ENCODE data around the gene LRRC36. TPM values are rescaled to one million over a fixed set of nuclear protein-coding genes. Genes with fewer than 3 reads are reported as not detected.

The LRRC36 gene, protein sequence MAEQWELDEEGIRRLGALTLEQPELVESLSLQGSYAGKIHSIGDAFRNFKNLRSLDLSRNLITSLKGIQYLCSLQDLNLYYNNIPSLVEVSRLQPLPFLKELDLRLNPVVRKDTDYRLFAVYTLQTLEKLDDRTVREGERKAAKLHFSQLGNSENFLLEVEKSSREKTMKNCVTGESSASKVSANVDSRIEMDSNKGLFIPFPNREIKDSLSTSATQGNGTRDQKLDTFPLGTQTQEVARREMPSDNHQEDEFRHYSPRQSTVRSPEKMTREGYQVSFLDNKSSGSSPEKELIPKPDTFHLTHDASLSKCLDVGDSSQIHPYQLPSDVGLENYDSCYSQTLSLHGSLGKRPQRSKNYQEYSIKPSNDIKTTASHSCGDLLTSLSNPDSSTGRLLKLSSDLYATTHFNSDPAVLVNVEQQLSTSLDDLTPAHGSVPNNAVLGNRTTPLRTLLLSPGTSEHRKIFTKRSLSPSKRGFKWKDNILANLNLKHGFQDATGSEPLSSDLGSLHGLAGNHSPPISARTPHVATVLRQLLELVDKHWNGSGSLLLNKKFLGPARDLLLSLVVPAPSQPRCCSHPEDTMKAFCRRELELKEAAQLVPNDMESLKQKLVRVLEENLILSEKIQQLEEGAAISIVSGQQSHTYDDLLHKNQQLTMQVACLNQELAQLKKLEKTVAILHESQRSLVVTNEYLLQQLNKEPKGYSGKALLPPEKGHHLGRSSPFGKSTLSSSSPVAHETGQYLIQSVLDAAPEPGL
- 24.1 TPM for total RNA-seq (ENCODE audit: unreplicated experiment)
- long read RNA-seq, partial matches to known transcripts: 0 of 6 reads
- long read RNA-seq, other reads (novel, unspliced or antisense): 5 of 6 reads

- Mint-ChIP-seq H3K36me3 (ENCODE audit: low read depth, unreplicated experiment) (no peaks in the 10 kb centered on the region), H3K4me3 (ENCODE audit: unreplicated experiment) (peak within 1 kb of the TSS; percentile 90), H3K27me3 (ENCODE audit: unreplicated experiment) (peaks cover 6% of the 10 kb centered on the region), H3K4me1 (ENCODE audit: unreplicated experiment) (peaks cover 4% of the 10 kb centered on the region), H3K9me3 (ENCODE audit: unreplicated experiment) (no peaks in the 10 kb centered on the region), H3K27ac (ENCODE audit: unreplicated experiment) (peak within 1 kb of the TSS; percentile 23)
- peak; percentile 48 for TF ChIP-seq CTCF (IDR thresholded peaks at IDR 0.05; ENCODE audit: unreplicated experiment)
- peak; percentile 99 for DNase-seq (ENCODE audit: low spot score)
These were observed at the start of gene LRRC36, which contains the start of gene KCTD19 for GRCh38 chr16:67326472-67327309. Gene LRRC36, plus strand, starts transcription at chr16:67326815. Its CDS starts 48 bp downstream, at chr16:67326863. Gene KCTD19, minus strand, starts transcription at chr16:67326741. Its CDS starts 34 bp downstream, at chr16:67326707.

DNA sequence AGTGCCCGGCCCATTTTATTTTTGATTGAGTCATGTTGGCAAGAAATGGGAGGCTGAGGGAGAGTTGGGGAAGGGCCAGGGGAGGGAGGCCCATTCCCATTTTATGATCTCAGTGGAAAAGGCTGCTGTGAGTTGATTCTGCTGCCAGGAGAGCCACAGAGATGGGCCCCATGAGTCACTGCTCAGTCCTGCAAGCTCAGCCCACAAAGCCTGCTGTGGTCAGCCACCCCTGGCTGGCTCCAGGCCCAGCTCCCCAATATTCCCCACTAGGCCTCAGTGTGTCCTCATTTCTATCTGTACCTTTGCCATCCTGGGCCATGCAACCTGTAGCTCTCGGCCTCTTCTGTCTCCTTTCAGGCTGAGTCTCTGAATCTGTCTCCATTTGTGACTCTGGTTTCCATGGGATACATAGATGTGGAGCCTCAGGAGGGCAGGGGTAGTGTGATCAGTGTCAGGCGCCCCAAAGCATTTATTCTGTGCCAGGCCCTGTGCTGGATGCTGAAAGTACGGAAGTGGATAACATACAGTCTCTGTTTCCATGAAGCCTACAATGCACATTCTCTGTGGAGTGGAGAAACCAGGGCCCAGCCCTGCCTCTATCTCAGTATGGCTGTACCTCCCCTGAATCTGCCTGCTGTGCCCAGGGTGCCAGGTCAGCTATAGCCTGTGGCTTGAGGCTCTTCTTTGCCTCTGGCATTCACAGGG, 49.2 kb upstream of the LRRC36 start:
- Mint-ChIP-seq H3K4me1 (ENCODE audit: unreplicated experiment) (no peaks in the 10 kb centered on the region), H3K27me3 (ENCODE audit: unreplicated experiment) (no peaks in the 10 kb centered on the region), H3K27ac (ENCODE audit: unreplicated experiment) (no peak overlapping the region), H3K9me3 (ENCODE audit: unreplicated experiment) (no peaks in the 10 kb centered on the region), H3K36me3 (ENCODE audit: low read depth, unreplicated experiment) (peaks cover 4% of the 10 kb centered on the region), H3K4me3 (ENCODE audit: unreplicated experiment) (no peak overlapping the region)
- no peak for TF ChIP-seq CTCF (IDR thresholded peaks at IDR 0.05; ENCODE audit: unreplicated experiment)
- no peak for DNase-seq (ENCODE audit: low spot score)

GRCh38 chr16:67277999-67278772, 48.4 kb upstream of the LRRC36 start:
- no peak for TF ChIP-seq CTCF (IDR thresholded peaks at IDR 0.05; ENCODE audit: unreplicated experiment)
- H3K36me3 Mint-ChIP-seq (ENCODE audit: low read depth, unreplicated experiment): peaks cover 11% of the 10 kb centered on the region
- H3K27ac Mint-ChIP-seq (ENCODE audit: unreplicated experiment): no peak overlapping the region
- H3K9me3 Mint-ChIP-seq (ENCODE audit: unreplicated experiment): no peaks in the 10 kb centered on the region
- no peak for DNase-seq (ENCODE audit: low spot score)
- H3K4me1 Mint-ChIP-seq (ENCODE audit: unreplicated experiment): peaks cover 3% of the 10 kb centered on the region
- peak overlapping the region; percentile 67 for H3K4me3 Mint-ChIP-seq (ENCODE audit: unreplicated experiment)
- no peaks in the 10 kb centered on the region for H3K27me3 Mint-ChIP-seq (ENCODE audit: unreplicated experiment)

DNA sequence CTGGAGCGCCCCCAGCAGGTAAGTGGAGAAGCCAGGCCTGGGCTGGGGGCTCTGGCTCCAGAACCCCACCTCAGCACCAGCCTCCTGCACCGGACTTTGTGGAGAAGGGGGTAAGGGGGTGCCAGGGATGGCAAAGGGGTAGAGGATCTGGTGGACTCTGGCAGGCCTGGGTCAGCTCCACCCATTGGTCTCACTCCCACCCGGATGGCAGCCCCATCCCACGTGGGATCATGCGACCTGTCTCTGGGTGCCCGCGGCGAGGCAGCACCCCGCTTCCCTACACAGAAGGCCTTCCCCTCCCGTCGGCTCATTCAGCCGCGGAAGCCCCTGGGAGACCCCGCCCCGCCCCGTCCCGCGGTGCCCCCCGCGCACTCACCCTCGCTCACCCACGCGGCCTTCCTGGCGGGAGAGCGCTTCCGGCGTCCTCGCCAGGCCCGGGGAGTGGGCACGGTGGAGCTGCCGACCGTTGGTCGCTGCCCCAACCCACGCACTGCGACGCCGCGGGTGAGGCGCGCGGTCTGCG, 47.8 kb upstream of the LRRC36 start:
- Mint-ChIP-seq H3K36me3 (ENCODE audit: low read depth, unreplicated experiment) (peaks cover 17% of the 10 kb centered on the region), H3K27me3 (ENCODE audit: unreplicated experiment) (peaks cover 6% of the 10 kb centered on the region), H3K4me3 (ENCODE audit: unreplicated experiment) (peak overlapping the region; percentile 67), H3K9me3 (ENCODE audit: unreplicated experiment) (no peaks in the 10 kb centered on the region), H3K4me1 (ENCODE audit: unreplicated experiment) (peaks cover 7% of the 10 kb centered on the region), H3K27ac (ENCODE audit: unreplicated experiment) (no peak overlapping the region)
- TF ChIP-seq CTCF (IDR thresholded peaks at IDR 0.05; ENCODE audit: unreplicated experiment): no peak
- no peak for DNase-seq (ENCODE audit: low spot score)
